ENCODE measurements around the gene TTLL5.

Gene TTLL5

GRCh38 chr14:75660630-75661498 is at the start of gene TTLL5, which contains the start of gene ERG28:
Gene TTLL5 (plus strand): TSS chr14:75661246. CDS start chr14:75663150, 1,904 bp downstream.
Gene ERG28 (minus strand): TSS chr14:75660876. CDS start chr14:75657502, 3,374 bp downstream.
- peak; percentile 91 to 93 for DNase-seq (ENCODE audit: low read depth in 2 of 2)

- DNase-seq (ENCODE audit: low read depth in 2 of 2) = no peak
These were observed 48.9 kb upstream of the TTLL5 start for GRCh38 chr14:75612157-75612556.

GRCh38 chr14:75614179-75614578 is 46.9 kb upstream of the TTLL5 start:
- DNase-seq (ENCODE audit: low read depth in 2 of 2) = no peak

- no peak for DNase-seq (ENCODE audit: low read depth in 2 of 2)
These were observed 45.8 kb upstream of the TTLL5 start for GRCh38 chr14:75615200-75615599.

GRCh38 chr14:75619548-75619947 is 41.5 kb upstream of the TTLL5 start:
- no peak for DNase-seq (ENCODE audit: low read depth in 2 of 2)

GRCh38 chr14:75625034-75625433 is 36.0 kb upstream of the TTLL5 start:
- no peak for DNase-seq (ENCODE audit: low read depth in 2 of 2)

GRCh38 chr14:75626396-75626795 is 34.6 kb upstream of the TTLL5 start:
- DNase-seq (ENCODE audit: low read depth in 2 of 2) = no peak

GRCh38 chr14:75626863-75627262 is 34.2 kb upstream of the TTLL5 start:
- DNase-seq (ENCODE audit: low read depth in 2 of 2) = no peak

GRCh38 chr14:75627406-75627805 is 33.6 kb upstream of the TTLL5 start:
- no peak for DNase-seq (ENCODE audit: low read depth in 2 of 2)

GRCh38 chr14:75628816-75629215 is 32.2 kb upstream of the TTLL5 start:
- DNase-seq (ENCODE audit: low read depth in 2 of 2) = no peak

- no peak for DNase-seq (ENCODE audit: low read depth in 2 of 2)
These were observed 30.2 kb upstream of the TTLL5 start for GRCh38 chr14:75630695-75631452.

- DNase-seq (ENCODE audit: low read depth in 2 of 2) = no peak
These were observed 29.6 kb upstream of the TTLL5 start for GRCh38 chr14:75631453-75631831.

- no peak for DNase-seq (ENCODE audit: low read depth in 2 of 2)
These were observed 26.2 kb upstream of the TTLL5 start for GRCh38 chr14:75634848-75635247.

- DNase-seq (ENCODE audit: low read depth in 2 of 2) = no peak
These were observed 24.9 kb upstream of the TTLL5 start for GRCh38 chr14:75636100-75636692.

GRCh38 chr14:75640876-75641275 is 20.2 kb upstream of the TTLL5 start:
- no peak for DNase-seq (ENCODE audit: low read depth in 2 of 2)

- DNase-seq (ENCODE audit: low read depth in 2 of 2) = no peak
These were observed 17.1 kb upstream of the TTLL5 start for GRCh38 chr14:75643985-75644384.

GRCh38 chr14:75645056-75645455 is 16.0 kb upstream of the TTLL5 start:
- DNase-seq (ENCODE audit: low read depth in 2 of 2) = no peak

GRCh38 chr14:75646762-75647161 is 14.3 kb upstream of the TTLL5 start:
- DNase-seq (ENCODE audit: low read depth in 2 of 2) = no peak

GRCh38 chr14:75647640-75648039 is 13.4 kb upstream of the TTLL5 start:
- DNase-seq (ENCODE audit: low read depth in 2 of 2) = no peak

- no peak for DNase-seq (ENCODE audit: low read depth in 2 of 2)
These were observed 12.8 kb upstream of the TTLL5 start for GRCh38 chr14:75648066-75648838.

- no peak for DNase-seq (ENCODE audit: low read depth in 2 of 2)
These were observed 11.7 kb upstream of the TTLL5 start for GRCh38 chr14:75649337-75649736.

- DNase-seq (ENCODE audit: low read depth in 2 of 2) = no peak
These were observed 11.3 kb upstream of the TTLL5 start for GRCh38 chr14:75649773-75650172.

Data from stimulated activated CD8-positive, alpha-beta memory T cell treated with anti-CD3 and anti-CD28 coated beads, Interleukin-15, amount 100 ng/mL, for 4 hours (primary cell).